Natural killer cell (primary cell): ENCODE measurements around the gene XBP1. TPM values are rescaled to one million over a fixed set of nuclear protein-coding genes. Genes with fewer than 3 reads are reported as not detected.

Source experiments
- ATAC-seq, 3 donors: fragments of 150-1000 bp in 2 of 3; fragments of 200-7000 bp in 1 of 3; cut with Tn5 transposase; 1 replicate in 1 of 3; 2 replicates in 2 of 3; pipeline ENCODE4 v1.10.0; 2021; ENCODE audit warnings: mild to moderate bottlenecking in 2 of 3, moderate library complexity in 2 of 3
- DNase-seq, 2 donors: peaks; one replicate each; pipeline versions ENCODE4 v3.0.0 to v3.0.0-alpha.2; 2013 to 2021; ENCODE audit warnings: mixed read lengths in 1 of 2
- H3K27ac ChIP-seq: one replicate; pipeline ENCODE4 v1.5.1; 2013; ENCODE audit warnings: mild to moderate bottlenecking, low read length
- H3K27me3 ChIP-seq: one replicate; pipeline ENCODE4 v1.6.1; 2013; ENCODE audit warnings: low read length; ENCODE audit not compliant: control insufficient read depth, insufficient read depth
- H3K36me3 ChIP-seq: one replicate; pipeline ENCODE4 v1.6.1; 2013; ENCODE audit warnings: low read length; ENCODE audit not compliant: control insufficient read depth, insufficient read depth
- H3K4me1 ChIP-seq: one replicate; pipeline ENCODE4 v1.6.1; 2013; ENCODE audit warnings: low read length; ENCODE audit not compliant: control insufficient read depth, insufficient read depth
- H3K4me3 ChIP-seq: one replicate; pipeline ENCODE4 v1.5.1; 2013; ENCODE audit warnings: low read length
- H3K9me3 ChIP-seq: one replicate; pipeline ENCODE4 v1.6.1; 2013; ENCODE audit warnings: low read length; ENCODE audit not compliant: control insufficient read depth, insufficient read depth
- H3K27ac Mint-ChIP-seq, 2 donors: one replicate each; pipeline ENCODE4 v1.8.0; 2022; ENCODE audit warnings: mild to moderate bottlenecking in 2 of 2, mixed read lengths in 2 of 2, moderate library complexity in 1 of 2
- H3K27me3 Mint-ChIP-seq, 2 donors: one replicate each; pipeline ENCODE4 v1.8.0; 2022; ENCODE audit warnings: low read depth in 2 of 2, mixed read lengths in 2 of 2
- H3K36me3 Mint-ChIP-seq: one replicate; pipeline ENCODE4 v1.8.0; 2022; ENCODE audit warnings: mixed read lengths
- H3K4me1 Mint-ChIP-seq, 2 donors: one replicate each; pipeline ENCODE4 v1.8.0; 2022; ENCODE audit warnings: mixed read lengths in 2 of 2
- H3K4me3 Mint-ChIP-seq: one replicate; pipeline ENCODE4 v1.8.0; 2022; ENCODE audit warnings: mild to moderate bottlenecking, moderate library complexity, mixed read lengths
- H3K9me3 Mint-ChIP-seq, 2 donors: one replicate each; pipeline ENCODE4 v1.8.0; 2022; ENCODE audit warnings: mixed read lengths in 2 of 2
- CTCF ChIP-seq: fragments of 200-600 bp; IDR thresholded peaks from one replicate; pipeline ENCODE4 v1.8.0; 2022; ENCODE audit warnings: antibody characterized with exemption
- WGBS: methylation state at CpG from one replicate; pipeline ENCODE4 v1.1.7; 2013; ENCODE audit warnings: missing lambda C conversion rate; ENCODE audit not compliant: insufficient coverage; 5-methylcytosine and 5-hydroxymethylcytosine counted together
- intact Hi-C: fragments of 100-400 bp; cut with micrococcal nuclease; formaldehyde crosslinking; loops from one replicate; pipeline ENCODE4 v1.14.2; 2022
- total RNA-seq, 4 donors: library from RNA; stranded (reverse); fragments of 120-200 nt in 1 of 4; gene quantifications; one replicate each; pipeline versions ENCODE4 v1.2.3 to v1.2.4, GENCODE V29; 2013 to 2022

The XBP1 gene
- total RNA-seq, 3 donors from 2014 or later (not counting 1 experiment from before 2014, with no cell fraction given): 221 to 240 (median 224) TPM

- no peaks in the 10 kb centered on the region for H3K9me3 Mint-ChIP-seq
- no peaks in the 10 kb centered on the region for H3K36me3 ChIP-seq
- H3K9me3 ChIP-seq: no peaks in the 10 kb centered on the region
- no peak for TF ChIP-seq CTCF
- peaks cover 8% of the 10 kb centered on the region for H3K36me3 Mint-ChIP-seq
- intact Hi-C loops: no loop called here
- H3K4me1 Mint-ChIP-seq: peaks cover 66 to 78% of the 10 kb centered on the region in 2 donors
- H3K27ac ChIP-seq: no peak overlapping the region
- H3K4me3 Mint-ChIP-seq: no peak overlapping the region
- DNase-seq (no peak), ATAC-seq (no peak)
- H3K27ac Mint-ChIP-seq: peak overlapping the region; percentile 91 to 93
- H3K27me3 Mint-ChIP-seq: no peaks in the 10 kb centered on the region
- no peak overlapping the region for H3K4me3 ChIP-seq
- WGBS: 90% methylated on average over 5 of the region's 6 CpGs
- no peaks in the 10 kb centered on the region for H3K27me3 ChIP-seq
- H3K4me1 ChIP-seq: peaks cover 78% of the 10 kb centered on the region
Measured at GRCh38 chr22:28815729-28816128, 15.4 kb upstream of the XBP1 start.

- Mint-ChIP-seq H3K27ac (peak overlapping the region; percentile 91 to 93), H3K36me3 (peaks cover 8% of the 10 kb centered on the region), H3K27me3 (no peaks in the 10 kb centered on the region), H3K9me3 (no peaks in the 10 kb centered on the region), H3K4me1 (peaks cover 73 to 84% of the 10 kb centered on the region in 2 donors), H3K4me3 (peak overlapping the region; percentile 78)
- H3K27ac ChIP-seq: no peak overlapping the region
- no peak for DNase-seq
- H3K27me3 ChIP-seq: no peaks in the 10 kb centered on the region
- no peak for TF ChIP-seq CTCF
- H3K36me3 ChIP-seq: no peaks in the 10 kb centered on the region
- ATAC-seq: peak in 1 of 3 donors; percentile 5
- intact Hi-C loops: no loop called here
- H3K4me1 ChIP-seq: peaks cover 81% of the 10 kb centered on the region
- no peak overlapping the region for H3K4me3 ChIP-seq
- 41% methylated on average over 6 of the region's 6 CpGs for WGBS
- no peaks in the 10 kb centered on the region for H3K9me3 ChIP-seq
Measured at GRCh38 chr22:28815111-28815510, 14.7 kb upstream of the XBP1 start.

- Histone ChIP-seq H3K27ac (peak overlapping the region; percentile 36), H3K9me3 (no peaks in the 10 kb centered on the region), H3K4me1 (peaks cover 81% of the 10 kb centered on the region), H3K36me3 (no peaks in the 10 kb centered on the region), H3K4me3 (no peak overlapping the region), H3K27me3 (no peaks in the 10 kb centered on the region)
- ATAC-seq (no peak), DNase-seq (no peak)
- Mint-ChIP-seq H3K9me3 (no peaks in the 10 kb centered on the region), H3K4me3 (peak overlapping the region; percentile 78), H3K27ac (peak overlapping the region; percentile 91 to 93), H3K36me3 (peaks cover 8% of the 10 kb centered on the region), H3K4me1 (peaks cover 77 to 86% of the 10 kb centered on the region in 2 donors), H3K27me3 (no peaks in the 10 kb centered on the region)
- intact Hi-C loops: loop anchor here (5.0 kb wide), 2 partner anchors 72 to 142 kb away; partner anchors contain the start of genes CHEK2 and HSCB
- no peak for TF ChIP-seq CTCF
- 83% methylated on average over 2 of the region's 2 CpGs for WGBS
Measured at GRCh38 chr22:28813772-28814518, 13.6 kb upstream of the XBP1 start.
